K562 (cell line): ENCODE data around the gene ATP2A1.
"Not testable (repeated sequence)": the region's sequence is repeated elsewhere in the genome, so short reads cannot be mapped to it uniquely, and the experiment has no call there.

ENCODE experiments used
- CEBPB ChIP-seq: fragments of 450-650 bp; IDR thresholded peaks from 2 replicates; pipeline ENCODE4 v1.6.1; 2016; ENCODE audit warnings: missing genetic modification characterization, missing compliant biosample characterization
- FOXP1 ChIP-seq: sonication (generic); formaldehyde crosslinking; IDR thresholded peaks from 2 replicates; pipeline ENCODE4 v1.8.0; 2022; ENCODE audit warnings: mild to moderate bottlenecking, missing genetic modification reagents
- MYC ChIP-seq, 2 experiments: fragments of 250-450 bp in 1 of 2; sonication (Bioruptor Pico) in 1 of 2; IDR thresholded peaks; 2 replicates each; pipeline versions ENCODE4 v1.5.1 to v1.6.1; 2012 to 2021; ENCODE audit warnings: low read depth in 2 of 2, borderline replicate concordance in 1 of 2, improper control_type of control experiment in 1 of 2, low read length in 1 of 2, mild to moderate bottlenecking in 1 of 2, moderate library complexity in 1 of 2
- POLR2AphosphoS5 ChIP-seq: IDR thresholded peaks from 2 replicates; pipeline ENCODE4 v1.6.1; 2011; ENCODE audit warnings: mild to moderate bottlenecking, low read depth, low read length, moderate library complexity; ENCODE audit not compliant: control insufficient read depth, insufficient read depth
- SP1 ChIP-seq: sonication (generic); formaldehyde crosslinking; IDR thresholded peaks from 2 replicates; pipeline ENCODE4 v1.8.1; 2022; ENCODE audit warnings: mild to moderate bottlenecking, missing genetic modification reagents
- TF ChIP-seq, protein P1 (sequence below), 3 experiments: IDR thresholded peaks in 2 of 3; conservative IDR thresholded peaks in 1 of 3; 2 replicates each; pipeline ENCODE4 v1.5.1; 2011 to 2012; ENCODE audit warnings: low read length in 3 of 3, mild to moderate bottlenecking in 3 of 3, control low read depth in 2 of 3, improper control_type of control experiment in 1 of 3, inconsistent platforms in 1 of 3, low read depth in 1 of 3, mixed read lengths in 1 of 3, moderate library complexity in 1 of 3; ENCODE audit not compliant: insufficient read depth in 2 of 3

DNA sequence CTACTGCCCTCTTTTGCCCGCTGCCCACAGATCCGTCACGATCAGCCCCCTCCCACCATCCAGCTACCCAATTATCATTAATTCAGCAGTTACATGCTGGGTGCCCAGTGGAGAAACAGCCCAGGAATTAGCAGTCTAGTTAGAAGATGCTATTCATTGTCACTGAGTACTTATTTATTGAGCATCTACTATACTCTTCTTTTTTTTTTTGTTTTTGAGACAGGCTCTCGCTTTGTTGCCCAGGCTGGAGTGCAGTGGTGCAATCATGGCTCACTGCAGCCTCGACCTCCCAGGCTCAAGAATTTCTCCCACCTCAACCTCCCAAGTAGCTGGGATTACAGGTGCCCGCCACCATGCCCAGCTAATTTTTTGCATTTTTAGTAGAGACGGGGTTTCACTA lies 61.5 kb downstream of the ATP2A1 start:
- TF ChIP-seq FOXP1 (CRISPR knock-in tag); MYC (IDR thresholded peaks at IDR 0.05; ENCODE audit: low read depth, low read length); MYC (CRISPR knock-in tag; IDR thresholded peaks at IDR 0.05; ENCODE audit: borderline replicate concordance, low read depth); CEBPB (tag); POLR2AphosphoS5; SP1: not testable (repeated sequence)
- TF ChIP-seq, protein P1, sequence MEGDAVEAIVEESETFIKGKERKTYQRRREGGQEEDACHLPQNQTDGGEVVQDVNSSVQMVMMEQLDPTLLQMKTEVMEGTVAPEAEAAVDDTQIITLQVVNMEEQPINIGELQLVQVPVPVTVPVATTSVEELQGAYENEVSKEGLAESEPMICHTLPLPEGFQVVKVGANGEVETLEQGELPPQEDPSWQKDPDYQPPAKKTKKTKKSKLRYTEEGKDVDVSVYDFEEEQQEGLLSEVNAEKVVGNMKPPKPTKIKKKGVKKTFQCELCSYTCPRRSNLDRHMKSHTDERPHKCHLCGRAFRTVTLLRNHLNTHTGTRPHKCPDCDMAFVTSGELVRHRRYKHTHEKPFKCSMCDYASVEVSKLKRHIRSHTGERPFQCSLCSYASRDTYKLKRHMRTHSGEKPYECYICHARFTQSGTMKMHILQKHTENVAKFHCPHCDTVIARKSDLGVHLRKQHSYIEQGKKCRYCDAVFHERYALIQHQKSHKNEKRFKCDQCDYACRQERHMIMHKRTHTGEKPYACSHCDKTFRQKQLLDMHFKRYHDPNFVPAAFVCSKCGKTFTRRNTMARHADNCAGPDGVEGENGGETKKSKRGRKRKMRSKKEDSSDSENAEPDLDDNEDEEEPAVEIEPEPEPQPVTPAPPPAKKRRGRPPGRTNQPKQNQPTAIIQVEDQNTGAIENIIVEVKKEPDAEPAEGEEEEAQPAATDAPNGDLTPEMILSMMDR (IDR thresholded peaks at IDR 0.05 in 2 of 3, conservative IDR thresholded peaks at IDR 0.05 in 1 of 3; ENCODE audit: insufficient read depth in 2 of 3, low read depth in 1 of 3, low read length in 3 of 3): not testable (repeated sequence)
